ENCODE data around the gene FOSL1.

FOSL1 gene

GRCh38 chr11:65911682-65912568, 11.7 kb upstream of the FOSL1 start:
- TF ChIP-seq CTCF (IDR thresholded peaks at IDR 0.05; ENCODE audit: extremely low read depth, insufficient read depth, missing control alignments) = peak; percentile 16
- in situ Hi-C loops (cut with MboI; ENCODE audit: low pct_unique_long_range_greater_than_20kb, low sequenced_read_pairs, unreplicated experiment) = no loop called here
- peak; percentile 17 for DNase-seq (ENCODE audit: low spot score)

GRCh38 chr11:65907878-65908277, 7.7 kb upstream of the FOSL1 start:
- no peak for TF ChIP-seq CTCF (IDR thresholded peaks at IDR 0.05; ENCODE audit: extremely low read depth, insufficient read depth, missing control alignments)
- in situ Hi-C loops (cut with MboI; ENCODE audit: low pct_unique_long_range_greater_than_20kb, low sequenced_read_pairs, unreplicated experiment) = no loop called here
- no peak for DNase-seq (ENCODE audit: low spot score)

- TF ChIP-seq CTCF (IDR thresholded peaks at IDR 0.05; ENCODE audit: extremely low read depth, insufficient read depth, missing control alignments) = no peak
- no peak for DNase-seq (ENCODE audit: low spot score)
- in situ Hi-C loops (cut with MboI; ENCODE audit: low pct_unique_long_range_greater_than_20kb, low sequenced_read_pairs, unreplicated experiment) = no loop called here
These were observed 6.4 kb upstream of the FOSL1 start for GRCh38 chr11:65906602-65907001.

- no peak for DNase-seq (ENCODE audit: low spot score)
- in situ Hi-C loops (cut with MboI; ENCODE audit: low pct_unique_long_range_greater_than_20kb, low sequenced_read_pairs, unreplicated experiment) = no loop called here
- no peak for TF ChIP-seq CTCF (IDR thresholded peaks at IDR 0.05; ENCODE audit: extremely low read depth, insufficient read depth, missing control alignments)
These were observed 3.5 kb upstream of the FOSL1 start for GRCh38 chr11:65903715-65904114.

GRCh38 chr11:65903068-65903481, 2.9 kb upstream of the FOSL1 start:
- TF ChIP-seq CTCF (IDR thresholded peaks at IDR 0.05; ENCODE audit: extremely low read depth, insufficient read depth, missing control alignments) = no peak

GRCh38 chr11:65900899-65901180, 652 bp upstream of the FOSL1 start:
- no peak for DNase-seq (ENCODE audit: low spot score)
- in situ Hi-C loops (cut with MboI; ENCODE audit: low pct_unique_long_range_greater_than_20kb, low sequenced_read_pairs, unreplicated experiment) = no loop called here
- no peak for TF ChIP-seq CTCF (IDR thresholded peaks at IDR 0.05; ENCODE audit: extremely low read depth, insufficient read depth, missing control alignments)

More at GRCh38 chr11:65903068-65903481, 2.9 kb upstream of the FOSL1 start:
- no peak for DNase-seq (ENCODE audit: low spot score)
- in situ Hi-C loops (cut with MboI; ENCODE audit: low pct_unique_long_range_greater_than_20kb, low sequenced_read_pairs, unreplicated experiment) = no loop called here
